Smooth muscle cell (in vitro differentiated cells): ENCODE measurements around the gene CDK13. TPM values are rescaled to one million over a fixed set of nuclear protein-coding genes. Genes with fewer than 3 reads are reported as not detected.

Experiments
- DNase-seq: peaks from one replicate; lab custom pipeline; 2025; ENCODE audit not compliant: unreplicated experiment; lab: John Stamatoyannopoulos, UW
- H2AFZ ChIP-seq: fragments of 200-600 bp; sonication (generic); 2 replicates; pipeline ENCODE4 v1.6.0; 2016; ENCODE audit warnings: antibody characterized with exemption, low read depth, mild to moderate bottlenecking
- H3F3A ChIP-seq: fragments of 200-600 bp; sonication (generic); 2 replicates; pipeline ENCODE4 v1.6.0; 2017; ENCODE audit warnings: antibody characterized with exemption, low read depth
- H3K27ac ChIP-seq: fragments of 200-600 bp; sonication (generic); 2 replicates; pipeline ENCODE4 v1.5.1; 2016; ENCODE audit warnings: low read depth, mild to moderate bottlenecking
- H3K27me3 ChIP-seq: fragments of 200-600 bp; sonication (generic); 2 replicates; pipeline ENCODE4 v1.6.1; 2016; ENCODE audit warnings: low read depth, mild to moderate bottlenecking
- H3K36me3 ChIP-seq: fragments of 200-600 bp; sonication (generic); 2 replicates; pipeline ENCODE4 v1.5.1; 2016; ENCODE audit warnings: low read depth
- H3K4me1 ChIP-seq: fragments of 200-600 bp; sonication (generic); 2 replicates; pipeline ENCODE4 v1.5.1; 2016; ENCODE audit warnings: low read depth
- H3K4me2 ChIP-seq: fragments of 200-600 bp; sonication (generic); 2 replicates; pipeline ENCODE4 v1.6.0; 2016; ENCODE audit warnings: mild to moderate bottlenecking
- H3K4me3 ChIP-seq: fragments of 200-600 bp; sonication (generic); 2 replicates; pipeline ENCODE4 v1.5.1; 2016; ENCODE audit warnings: mild to moderate bottlenecking
- H3K79me2 ChIP-seq: fragments of 200-600 bp; sonication (generic); 2 replicates; pipeline ENCODE4 v1.6.0; 2016; ENCODE audit warnings: low read depth, mild to moderate bottlenecking
- H3K9ac ChIP-seq: fragments of 200-600 bp; sonication (generic); 2 replicates; pipeline ENCODE4 v1.6.0; 2016; ENCODE audit warnings: low read depth
- H3K9me3 ChIP-seq: fragments of 200-600 bp; sonication (generic); replicated peaks from 2 replicates; pipeline ENCODE4 v1.5.1; 2016; ENCODE audit warnings: low read depth
- H4K20me1 ChIP-seq: fragments of 200-600 bp; sonication (generic); 2 replicates; pipeline ENCODE4 v1.6.0; 2016; ENCODE audit warnings: low read depth
- CTCF ChIP-seq: fragments of 200-600 bp; sonication (generic); IDR thresholded peaks from 2 replicates; pipeline ENCODE4 v1.5.1; 2017; ENCODE audit warnings: borderline replicate concordance, mild to moderate bottlenecking, antibody characterized with exemption; ENCODE audit not compliant: insufficient read depth, poor library complexity, severe bottlenecking
- WGBS: methylation state at CpG from one replicate; pipeline ENCODE4 v1.1.7; 2016; ENCODE audit warnings: low lambda C conversion rate; 5-methylcytosine and 5-hydroxymethylcytosine counted together
- polyA plus RNA-seq: library from polyadenylated mRNA; unstranded; fragments of >200 nt; fragmentation: Nextera tagmentation; extraction: Ambion mirVana; gene quantifications from 2 replicates; pipeline ENCODE4 v1.2.1, GENCODE V29; 2016
- total RNA-seq: library from RNA; depleted of rRNA; stranded (reverse); fragments of >200 nt; gene quantifications from 2 replicates; pipeline ENCODE4 v1.2.3, GENCODE V29; 2014

The CDK13 gene
- total and polyA plus RNA-seq, 2 experiments from 2014 or later, result 15.9 to 70.0 TPM

- 67% methylated on average over 10 of the region's 10 CpGs for WGBS
- Histone ChIP-seq H4K20me1 (peaks cover 30% of the 10 kb centered on the region), H3K9ac (peak overlapping the region; percentile 72), H2AFZ (peak overlapping the region; percentile 54), H3K79me2 (peaks cover 23% of the 10 kb centered on the region), H3K4me2 (peak overlapping the region; percentile 97), H3K4me3 (peak overlapping the region; percentile 97), H3K27me3 (no peaks in the 10 kb centered on the region), H3K27ac (peak overlapping the region; percentile 96), H3K4me1 (peaks cover 17% of the 10 kb centered on the region), H3K36me3 (no peaks in the 10 kb centered on the region), H3F3A (peaks cover 10% of the 10 kb centered on the region), H3K9me3 (no peaks in the 10 kb centered on the region)
- no peak for DNase-seq
- no peak for TF ChIP-seq CTCF
Measured at GRCh38 chr7:39948375-39948955, 1.6 kb upstream of the CDK13 start.

GRCh38 chr7:39948956-39949928, 814 bp upstream of the CDK13 start:
- Histone ChIP-seq H3K4me3 (peak overlapping the region; percentile 97), H3F3A (peaks cover 10% of the 10 kb centered on the region), H4K20me1 (peaks cover 38% of the 10 kb centered on the region), H3K9me3 (no peaks in the 10 kb centered on the region), H3K4me2 (peak overlapping the region; percentile 97), H3K9ac (peak overlapping the region; percentile 97), H3K36me3 (no peaks in the 10 kb centered on the region), H3K79me2 (peaks cover 31% of the 10 kb centered on the region), H2AFZ (peak overlapping the region; percentile 54), H3K27me3 (no peaks in the 10 kb centered on the region), H3K4me1 (peaks cover 25% of the 10 kb centered on the region), H3K27ac (peak overlapping the region; percentile 96)
- under 1% methylated on average over 69 of the region's 74 CpGs for WGBS
- no peak for TF ChIP-seq CTCF
- peak; percentile 87 for DNase-seq

- no peak for TF ChIP-seq CTCF
- Histone ChIP-seq H3K36me3 (no peaks in the 10 kb centered on the region), H3K4me3 (peak overlapping the region; percentile 97), H3K27me3 (no peaks in the 10 kb centered on the region), H3F3A (peaks cover 10% of the 10 kb centered on the region), H4K20me1 (peaks cover 52% of the 10 kb centered on the region), H3K9ac (peak overlapping the region; percentile 97), H3K9me3 (no peaks in the 10 kb centered on the region), H3K4me2 (peak overlapping the region; percentile 97), H3K27ac (peak overlapping the region; percentile 96), H2AFZ (no peak overlapping the region), H3K4me1 (peaks cover 31% of the 10 kb centered on the region), H3K79me2 (peaks cover 45% of the 10 kb centered on the region)
- peak; percentile 48 for DNase-seq
- under 1% methylated on average over 60 of the region's 93 CpGs for WGBS
Measured at GRCh38 chr7:39950473-39951225, 593 bp downstream of the CDK13 start.
